ENCODE data around the gene IRF9. TPM values are rescaled to one million over a fixed set of nuclear protein-coding genes. Genes with fewer than 3 reads are reported as not detected.

The IRF9 gene
- total RNA-seq, 1 experiment from 2014 or later: 25.1 TPM

- intact Hi-C loops (cut with micrococcal nuclease; ENCODE audit: unreplicated experiment): loop anchor here (5.0 kb wide), 1 partner anchor 38 kb away; the partner anchor contains the start of genes PSME2 and RNF31
- no peak for DNase-seq (ENCODE audit: low spot score)
- TF ChIP-seq CTCF (conservative IDR thresholded peaks at IDR 0.05; ENCODE audit: low read depth, low read length) (no peak), EZH2 (IDR thresholded peaks at IDR 0.05; ENCODE audit: borderline replicate concordance, low read depth, low read length, poor library complexity, severe bottlenecking) (no peak)
- H3K27ac ChIP-seq (ENCODE audit: low read depth, low read length, poor library complexity, severe bottlenecking): no peak overlapping the region
- POLR2A ChIA-PET (ENCODE audit: low non-redundant PET): no interaction called here
- BruUV-seq (replicated peaks): no TSS peak
- peaks cover 9% of the 10 kb centered on the region for H3K4me1 ChIP-seq (ENCODE audit: insufficient read depth, low read length, poor library complexity, severe bottlenecking)
- H3K4me3 ChIP-seq (ENCODE audit: low read depth, low read length, poor library complexity, severe bottlenecking): no peak overlapping the region
- peaks cover 50% of the 10 kb centered on the region for H3K36me3 ChIP-seq (ENCODE audit: insufficient read depth, low read length, poor library complexity, severe bottlenecking)
- H3K27me3 ChIP-seq (replicated peaks; ENCODE audit: insufficient read depth, low read depth, low read length, poor library complexity): no peaks in the 10 kb centered on the region
- CTCF ChIA-PET: no interaction called here
- no peaks in the 10 kb centered on the region for H3K9me3 ChIP-seq (ENCODE audit: low read depth, low read length, poor library complexity, severe bottlenecking)
These were observed 24.7 kb downstream of the IRF9 start for GRCh38 chr14:24185741-24186140.

- Histone ChIP-seq H3K4me1 (ENCODE audit: insufficient read depth, low read length, poor library complexity, severe bottlenecking) (peaks cover 9% of the 10 kb centered on the region), H3K9me3 (ENCODE audit: low read depth, low read length, poor library complexity, severe bottlenecking) (no peaks in the 10 kb centered on the region), H3K4me3 (ENCODE audit: low read depth, low read length, poor library complexity, severe bottlenecking) (no peak overlapping the region), H3K27me3 (replicated peaks; ENCODE audit: insufficient read depth, low read depth, low read length, poor library complexity) (no peaks in the 10 kb centered on the region), H3K36me3 (ENCODE audit: insufficient read depth, low read length, poor library complexity, severe bottlenecking) (peaks cover 42% of the 10 kb centered on the region), H3K27ac (ENCODE audit: low read depth, low read length, poor library complexity, severe bottlenecking) (no peak overlapping the region)
- POLR2A ChIA-PET (ENCODE audit: low non-redundant PET): no interaction called here
- intact Hi-C loops (cut with micrococcal nuclease; ENCODE audit: unreplicated experiment): loop anchor here (5.0 kb wide), 1 partner anchor 40 kb away; the partner anchor contains the start of genes PSME2 and RNF31
- no peak for DNase-seq (ENCODE audit: low spot score)
- CTCF ChIA-PET: no interaction called here
- TF ChIP-seq EZH2 (IDR thresholded peaks at IDR 0.05; ENCODE audit: borderline replicate concordance, low read depth, low read length, poor library complexity, severe bottlenecking) (no peak), CTCF (conservative IDR thresholded peaks at IDR 0.05; ENCODE audit: low read depth, low read length) (no peak)
- no TSS peak for BruUV-seq (replicated peaks)
These were observed 25.9 kb downstream of the IRF9 start for GRCh38 chr14:24186831-24187538.

GRCh38 chr14:24187539-24187915 is 26.5 kb downstream of the IRF9 start:
- Histone ChIP-seq H3K9me3 (ENCODE audit: low read depth, low read length, poor library complexity, severe bottlenecking) (no peaks in the 10 kb centered on the region), H3K27me3 (replicated peaks; ENCODE audit: insufficient read depth, low read depth, low read length, poor library complexity) (no peaks in the 10 kb centered on the region), H3K4me3 (ENCODE audit: low read depth, low read length, poor library complexity, severe bottlenecking) (peak overlapping the region; percentile 79), H3K4me1 (ENCODE audit: insufficient read depth, low read length, poor library complexity, severe bottlenecking) (peaks cover 9% of the 10 kb centered on the region), H3K27ac (ENCODE audit: low read depth, low read length, poor library complexity, severe bottlenecking) (no peak overlapping the region), H3K36me3 (ENCODE audit: insufficient read depth, low read length, poor library complexity, severe bottlenecking) (peaks cover 44% of the 10 kb centered on the region)
- POLR2A ChIA-PET (ENCODE audit: low non-redundant PET): no interaction called here
- intact Hi-C loops (cut with micrococcal nuclease; ENCODE audit: unreplicated experiment): loop anchor here (5.0 kb wide), 1 partner anchor 40 kb away; the partner anchor contains the start of genes PSME2 and RNF31
- no peak for TF ChIP-seq CTCF (conservative IDR thresholded peaks at IDR 0.05; ENCODE audit: low read depth, low read length)
- no peak for TF ChIP-seq EZH2 (IDR thresholded peaks at IDR 0.05; ENCODE audit: borderline replicate concordance, low read depth, low read length, poor library complexity, severe bottlenecking)
- BruUV-seq (replicated peaks): no TSS peak
- DNase-seq (ENCODE audit: low spot score): no peak
- CTCF ChIA-PET: no interaction called here

All from A673 (cell line).